OCI-M2 (cell line): Measurements from ENCODE around the gene SKAP1.
"Not testable (repeated sequence)": the region's sequence is repeated elsewhere in the genome, so short reads cannot be mapped to it uniquely, and the experiment has no call there.

Source experiments
- DNase-seq: peaks from one replicate; lab custom pipeline; 2025; ENCODE audit not compliant: unreplicated experiment; lab: John Stamatoyannopoulos, UW

Gene SKAP1

GRCh38 chr17:48374650-48375230 lies 55.3 kb downstream of the SKAP1 start:
- no peak for DNase-seq

DNA sequence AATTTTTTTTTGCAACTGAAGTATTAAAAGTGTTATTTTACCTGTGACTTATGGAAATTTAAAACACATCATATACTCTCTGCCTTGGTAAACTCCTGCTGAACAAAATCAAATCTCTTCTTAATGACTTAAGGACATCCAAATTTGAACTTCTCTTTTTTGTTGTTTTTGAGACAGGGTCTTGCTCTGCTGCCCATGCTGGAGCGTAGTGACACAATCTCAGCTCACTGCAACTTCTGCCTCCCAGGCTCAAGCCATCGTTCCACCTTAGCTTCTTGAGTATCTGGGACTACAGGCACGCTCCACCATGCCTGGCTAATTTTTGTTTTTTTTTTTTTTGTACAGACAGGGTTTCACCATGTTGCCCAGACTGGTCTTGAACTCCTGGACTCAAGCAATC lies 56.1 kb downstream of the SKAP1 start:
- DNase-seq = no peak

GRCh38 chr17:48373130-48373830 lies 56.7 kb downstream of the SKAP1 start:
- DNase-seq = no peak

DNA sequence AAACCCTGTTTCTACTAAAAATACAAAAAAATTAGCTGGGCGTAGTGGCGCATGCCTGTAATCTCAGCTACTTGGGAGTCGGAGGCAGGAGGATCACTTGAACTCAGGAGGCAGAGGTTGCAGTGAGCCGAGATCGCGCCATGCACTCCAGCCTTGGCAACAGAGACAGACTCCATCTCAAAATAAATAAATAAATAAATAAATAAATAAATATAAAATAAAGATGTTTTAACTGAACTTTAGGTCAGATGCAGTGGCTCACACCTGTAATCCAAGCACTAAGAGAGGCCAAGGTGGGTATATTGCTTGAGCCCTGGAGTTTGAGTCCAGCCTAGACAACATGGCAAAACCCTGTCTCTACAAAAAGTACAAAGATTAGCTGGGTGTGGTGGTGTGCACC lies 61.0 kb downstream of the SKAP1 start:
- DNase-seq = not testable (repeated sequence)

GRCh38 chr17:48368352-48368908 lies 61.6 kb downstream of the SKAP1 start:
- DNase-seq = no peak

- DNase-seq = no peak
Measured at GRCh38 chr17:48363161-48363560, 66.9 kb downstream of the SKAP1 start.

GRCh38 chr17:48360861-48361633 lies 69.0 kb downstream of the SKAP1 start:
- not testable (repeated sequence) for DNase-seq

- DNase-seq = no peak
Measured at GRCh38 chr17:48357779-48358602, 72.0 kb downstream of the SKAP1 start.

DNA sequence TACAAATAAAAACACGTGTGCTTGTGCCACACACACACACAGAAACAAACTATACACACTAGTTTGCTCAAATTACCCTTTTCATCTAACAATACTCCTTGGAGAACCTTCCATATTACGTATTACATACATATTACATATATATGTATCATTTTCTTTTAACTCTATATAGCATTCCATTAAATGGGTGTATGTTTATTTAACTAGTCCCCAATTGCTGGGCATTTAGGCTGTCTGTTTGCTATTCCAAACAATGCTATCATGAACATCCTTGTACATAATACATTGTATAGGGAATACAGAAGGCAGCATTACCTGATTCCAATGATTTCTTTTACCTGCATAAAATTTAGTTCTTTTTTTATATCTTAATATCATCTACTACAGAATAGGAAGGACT lies 73.1 kb downstream of the SKAP1 start:
- no peak for DNase-seq

DNA sequence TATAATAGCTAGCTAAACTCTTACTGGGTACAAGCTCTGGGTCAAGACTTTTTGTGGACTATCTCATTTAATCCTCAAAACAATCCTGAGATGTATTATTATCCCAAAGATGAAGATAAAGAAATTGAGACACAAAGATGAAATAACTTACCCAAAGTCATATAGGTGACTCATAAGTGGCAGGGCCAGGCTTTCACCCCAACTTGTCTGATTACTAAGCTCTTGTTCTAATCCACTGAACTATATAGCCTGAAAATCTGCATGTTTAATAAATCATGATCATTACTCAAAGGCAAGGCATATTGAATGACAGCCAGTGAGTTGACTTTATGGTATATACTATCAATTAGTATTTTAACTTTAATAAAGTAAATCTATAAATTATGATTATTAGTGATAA lies 77.4 kb downstream of the SKAP1 start:
- DNase-seq = no peak

DNA sequence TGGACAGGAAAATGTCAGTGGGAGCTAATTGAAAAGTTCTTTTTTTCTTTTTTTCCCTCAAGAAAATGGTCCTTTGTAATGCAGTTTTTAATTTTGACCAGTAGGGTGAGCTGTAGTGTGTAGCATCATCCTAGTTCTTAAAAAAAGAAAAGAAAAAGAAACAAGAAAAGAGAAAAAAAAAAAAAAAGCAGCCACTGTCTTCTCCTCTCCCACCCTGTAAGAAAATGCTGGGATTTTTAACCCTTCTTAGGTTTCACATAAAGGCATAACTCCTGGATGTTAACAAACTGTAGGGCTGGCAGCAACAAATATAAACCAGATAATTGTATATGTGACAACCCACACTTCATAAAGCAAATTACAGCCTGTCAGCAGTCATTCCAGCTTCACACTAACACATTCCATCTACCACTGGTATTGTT lies 78.1 kb downstream of the SKAP1 start:
- DNase-seq = no peak

DNA sequence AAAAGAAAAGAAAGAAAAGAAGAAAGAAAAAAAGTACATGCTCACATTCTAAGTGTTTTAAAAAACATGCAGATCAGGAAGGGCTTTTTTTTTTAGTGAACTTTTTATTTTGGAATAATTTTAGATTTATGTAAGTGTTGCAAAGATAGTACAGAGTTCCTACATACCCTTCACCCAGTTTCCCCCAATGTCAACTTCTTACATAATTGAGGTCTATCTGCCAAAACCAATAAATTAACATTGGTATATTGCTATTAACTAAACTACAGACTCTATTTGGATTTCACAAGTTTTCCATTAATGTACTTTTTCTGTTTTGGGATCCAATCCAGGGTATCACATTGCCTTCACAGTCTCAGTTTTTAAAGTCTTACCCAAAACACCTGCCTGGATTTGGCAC lies 81.7 kb downstream of the SKAP1 start:
- no peak for DNase-seq

GRCh38 chr17:48347177-48347576 lies 82.8 kb downstream of the SKAP1 start:
- no peak for DNase-seq

DNA sequence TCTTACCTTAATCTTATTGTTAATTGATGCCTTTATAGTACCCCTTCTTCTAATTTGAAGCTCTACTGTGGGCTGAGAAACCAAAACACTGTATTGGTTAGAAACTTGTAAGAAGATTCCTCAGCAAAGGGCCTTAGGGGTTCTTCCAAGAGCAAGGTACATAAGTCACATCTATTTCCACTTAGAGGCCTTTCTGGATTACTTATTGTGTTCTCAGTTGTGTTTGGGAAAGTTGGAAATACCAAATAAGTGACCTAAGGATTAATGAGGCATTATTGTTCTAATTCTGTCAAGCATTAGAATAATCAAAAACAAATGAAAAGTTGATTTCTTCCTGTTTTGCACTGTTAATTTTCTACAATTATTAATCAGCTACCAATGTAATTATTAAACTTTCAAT lies 85.8 kb downstream of the SKAP1 start:
- no peak for DNase-seq

- DNase-seq = no peak
Measured at GRCh38 chr17:48340916-48341315, 89.1 kb downstream of the SKAP1 start.

GRCh38 chr17:48338720-48339119 lies 91.3 kb downstream of the SKAP1 start:
- DNase-seq = no peak

- DNase-seq = not testable (repeated sequence)
Measured at GRCh38 chr17:48337903-48338302, 92.1 kb downstream of the SKAP1 start.

GRCh38 chr17:48336986-48337385 lies 93.0 kb downstream of the SKAP1 start:
- no peak for DNase-seq

DNA sequence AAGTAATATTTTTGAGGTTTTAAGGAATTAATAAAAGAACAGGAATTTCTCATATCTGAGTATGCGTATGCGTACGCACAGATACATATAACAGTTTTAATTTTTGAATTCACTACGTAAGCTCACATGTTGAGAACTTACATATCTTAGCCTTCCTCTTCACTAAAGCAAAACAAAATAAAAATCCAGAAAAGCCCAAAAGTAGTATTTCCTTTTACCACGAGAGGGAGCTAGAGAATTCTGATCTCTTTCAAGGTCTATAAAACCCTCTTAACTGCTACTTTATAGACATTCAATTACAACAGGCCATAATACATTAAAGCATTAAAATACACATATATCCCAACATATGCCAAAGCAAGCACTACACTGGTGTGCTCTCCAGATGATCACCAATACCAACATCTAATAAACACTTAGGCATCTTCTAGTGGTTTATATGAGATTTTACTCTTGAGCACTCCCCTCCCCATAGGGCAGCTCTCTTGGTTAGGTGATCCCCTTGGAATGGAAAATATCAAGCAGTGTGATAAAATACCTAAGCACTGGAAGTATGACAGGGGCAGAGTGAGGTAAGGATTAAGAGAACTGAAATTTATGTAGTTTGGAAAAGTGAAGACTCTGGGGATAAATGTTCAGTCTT lies 94.0 kb downstream of the SKAP1 start:
- DNase-seq = peak; percentile 20

DNA sequence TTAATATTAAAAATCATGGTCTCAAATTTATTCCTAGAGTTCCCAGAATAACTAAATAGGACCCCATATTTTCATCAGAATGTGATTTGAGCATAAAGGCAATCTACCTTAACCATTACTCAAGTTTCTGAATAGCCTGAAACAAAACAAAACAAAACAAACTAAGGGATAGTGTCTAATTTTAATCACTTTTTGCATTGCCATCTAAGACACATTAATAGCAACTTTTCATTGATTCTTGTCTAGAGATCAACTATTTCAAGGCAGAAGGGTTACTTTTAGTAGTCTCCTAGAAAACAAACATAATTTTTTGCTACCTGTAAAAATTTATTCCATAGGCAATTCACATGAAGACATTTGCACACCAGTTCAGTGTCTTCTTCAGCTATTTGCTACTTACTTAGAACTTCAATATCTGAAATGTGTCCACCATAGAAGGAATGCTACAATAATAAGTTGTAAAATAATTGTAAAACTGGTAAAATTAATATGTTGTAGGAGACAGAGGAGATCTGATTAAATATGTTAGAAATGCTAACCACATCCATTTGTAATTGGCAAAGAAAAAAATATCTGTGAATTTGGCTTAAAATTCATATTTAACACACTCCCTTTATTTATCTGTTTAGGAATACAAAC lies 94.7 kb downstream of the SKAP1 start:
- no peak for DNase-seq
